H1 (cell line): ENCODE results near the gene AP2A2. TPM values are rescaled to one million over a fixed set of nuclear protein-coding genes. Genes with fewer than 3 reads are reported as not detected.

Source experiments
- CTCF ChIA-PET: fragments of 300-600 bp; sonication (Branson Sonifier 250); formaldehyde crosslinking; loops from one replicate; lab custom pipeline; 2021; ENCODE audit not compliant: partially characterized antibody; lab: Charles Lee
- POLR2A ChIA-PET: fragments of 300-600 bp; sonication (Branson Sonifier 250); formaldehyde crosslinking; loops from one replicate; lab custom pipeline; 2021; ENCODE audit warnings: inconsistent platforms; ENCODE audit not compliant: partially characterized antibody; lab: Charles Lee
- DNase-seq, 2 experiments: peaks; one replicate each; pipeline versions ENCODE4 v3.0.0 to v3.0.0-alpha.2; 2010 to 2022; ENCODE audit warnings: low spot score in 2 of 2, low read depth in 1 of 2, mixed read lengths in 1 of 2
- FAIRE-seq: peaks from 2 replicates; lab custom pipeline; 2011; peaks lifted over from hg19 to GRCh38; lab: Jason Lieb, UNC
- H2AFZ ChIP-seq: 2 replicates; pipeline ENCODE4 v1.8.1; 2012; ENCODE audit warnings: low read length, inconsistent platforms
- H2AK5ac ChIP-seq: 2 replicates; pipeline ENCODE4 v1.6.1; 2013; ENCODE audit warnings: low read depth, low read length
- H2BK120ac ChIP-seq: replicated peaks from 2 replicates; pipeline ENCODE3; 2013; ENCODE audit warnings: low read depth, low read length, inconsistent platforms
- H2BK12ac ChIP-seq: 2 replicates; pipeline ENCODE4 v1.6.1; 2013; ENCODE audit warnings: low read depth, low read length
- H2BK15ac ChIP-seq: 2 replicates; pipeline ENCODE4 v1.6.1; 2013; ENCODE audit warnings: low read length
- H2BK20ac ChIP-seq: 2 replicates; pipeline ENCODE4 v1.6.1; 2013; ENCODE audit warnings: low read length
- H2BK5ac ChIP-seq: 2 replicates; pipeline ENCODE4 v1.6.1; 2013; ENCODE audit warnings: low read depth, low read length
- H3K14ac ChIP-seq: 2 replicates; pipeline ENCODE4 v1.6.1; 2013; ENCODE audit warnings: inconsistent platforms; ENCODE audit not compliant: insufficient read length
- H3K18ac ChIP-seq: 2 replicates; pipeline ENCODE4 v1.6.1; 2013; ENCODE audit warnings: low read length; ENCODE audit errors: extremely low read depth
- H3K23ac ChIP-seq: 2 replicates; pipeline ENCODE4 v1.6.1; 2013; ENCODE audit warnings: inconsistent platforms; ENCODE audit not compliant: insufficient read length
- H3K23me2 ChIP-seq: 2 replicates; pipeline ENCODE4 v1.6.1; 2013; ENCODE audit warnings: low read depth, low read length
- H3K27ac ChIP-seq: 2 replicates; pipeline ENCODE4 v1.6.1; 2011; ENCODE audit warnings: low read depth, low read length, inconsistent platforms
- H3K27me3 ChIP-seq, 4 experiments: replicated peaks in 1 of 4; 1 replicate in 1 of 4; 2 replicates in 3 of 4; pipeline versions ENCODE4 v1.6.1 to v1.8.1; 2011 to 2013; ENCODE audit warnings: low read length in 3 of 4, mild to moderate bottlenecking in 3 of 4, inconsistent platforms in 2 of 4, mixed read lengths in 2 of 4, moderate library complexity in 1 of 4; ENCODE audit not compliant: control insufficient read depth in 3 of 4, insufficient read depth in 3 of 4; ENCODE audit errors: extremely low read depth in 1 of 4
- H3K36me3 ChIP-seq, 4 experiments: 2 replicates each; pipeline versions ENCODE4 v1.6.1 to v1.8.1; 2011 to 2013; ENCODE audit warnings: mild to moderate bottlenecking in 4 of 4, low read length in 3 of 4, moderate library complexity in 2 of 4, control low read depth in 1 of 4, inconsistent platforms in 1 of 4; ENCODE audit not compliant: insufficient read depth in 4 of 4, control insufficient read depth in 2 of 4
- H3K4ac ChIP-seq: replicated peaks from 2 replicates; pipeline ENCODE3; 2013; ENCODE audit warnings: low read length, low read depth, mixed read lengths, inconsistent platforms; ENCODE audit not compliant: insufficient read length
- H3K4me1 ChIP-seq, 4 experiments: replicated peaks in 1 of 4; 1 replicate in 1 of 4; 2 replicates in 3 of 4; pipeline versions ENCODE4 v1.6.1 to v1.8.1; 2011 to 2013; ENCODE audit warnings: low read length in 3 of 4, inconsistent platforms in 2 of 4, mixed read lengths in 1 of 4; ENCODE audit not compliant: insufficient read depth in 4 of 4, control insufficient read depth in 3 of 4
- H3K4me2 ChIP-seq, 2 experiments: 2 replicates each; pipeline versions ENCODE4 v1.6.1 to v1.8.1; 2011 to 2013; ENCODE audit warnings: low read depth in 2 of 2, low read length in 2 of 2, control low read depth in 1 of 2, inconsistent platforms in 1 of 2, mild to moderate bottlenecking in 1 of 2; ENCODE audit not compliant: insufficient read depth in 1 of 2
- H3K4me3 ChIP-seq, 4 experiments: fragments of 200-600, 300-600 bp in 1 of 4; sonication (generic), shearing (Covaris generic), sonication (Bioruptor Twin) in 1 of 4; 2 replicates each; pipeline versions ENCODE4 v1.5.1 to v1.8.1; 2011 to 2016; ENCODE audit warnings: low read length in 4 of 4, low read depth in 3 of 4, control low read depth in 2 of 4, inconsistent platforms in 2 of 4, mild to moderate bottlenecking in 2 of 4, mixed read lengths in 1 of 4, moderate library complexity in 1 of 4; ENCODE audit not compliant: insufficient read depth in 2 of 4; ENCODE audit errors: extremely low read depth in 1 of 4
- H3K56ac ChIP-seq: replicated peaks from 2 replicates; pipeline ENCODE3; 2013; ENCODE audit warnings: low read depth, mild to moderate bottlenecking, mixed read lengths, low read length, inconsistent platforms; ENCODE audit not compliant: insufficient read length
- H3K79me1 ChIP-seq: 2 replicates; pipeline ENCODE4 v1.6.1; 2013; ENCODE audit warnings: low read depth, low read length, control low read depth
- H3K79me2 ChIP-seq, 2 experiments: 2 replicates each; pipeline versions ENCODE4 v1.6.1 to v1.8.1; 2012 to 2013; ENCODE audit warnings: low read length in 2 of 2, mild to moderate bottlenecking in 2 of 2, inconsistent platforms in 1 of 2; ENCODE audit not compliant: insufficient read depth in 2 of 2, control insufficient read depth in 1 of 2
- H3K9ac ChIP-seq, 4 experiments: replicated peaks in 1 of 4; 1 replicate in 1 of 4; 2 replicates in 3 of 4; pipeline versions ENCODE4 v1.6.1 to v1.8.1; 2011 to 2013; ENCODE audit warnings: low read depth in 3 of 4, low read length in 3 of 4, control low read depth in 2 of 4, mild to moderate bottlenecking in 2 of 4, moderate library complexity in 2 of 4, inconsistent platforms in 1 of 4; ENCODE audit errors: extremely low read depth in 1 of 4
- H3K9me3 ChIP-seq, 2 experiments: 2 replicates each; pipeline versions ENCODE4 v1.6.1 to v1.8.1; 2012 to 2013; ENCODE audit warnings: mild to moderate bottlenecking in 2 of 2, moderate library complexity in 2 of 2, control low read depth in 1 of 2, inconsistent platforms in 1 of 2, low read depth in 1 of 2, low read length in 1 of 2, mixed read lengths in 1 of 2; ENCODE audit not compliant: insufficient read depth in 2 of 2
- H4K20me1 ChIP-seq, 2 experiments: replicated peaks in 1 of 2; 2 replicates each; pipeline versions ENCODE3 to v1.8.1; 2011 to 2013; ENCODE audit warnings: inconsistent platforms in 2 of 2, low read length in 2 of 2, mild to moderate bottlenecking in 1 of 2; ENCODE audit not compliant: insufficient read depth in 2 of 2, control insufficient read depth in 1 of 2
- H4K5ac ChIP-seq: 2 replicates; pipeline ENCODE4 v1.6.1; 2013; ENCODE audit warnings: low read length, low read depth, mixed read lengths, inconsistent platforms; ENCODE audit not compliant: insufficient read length
- H4K8ac ChIP-seq: 2 replicates; pipeline ENCODE4 v1.8.0; 2013; ENCODE audit warnings: mild to moderate bottlenecking, moderate library complexity, low read length, inconsistent platforms; ENCODE audit not compliant: insufficient read depth; ENCODE audit errors: extremely low read depth
- H4K91ac ChIP-seq: replicated peaks from 2 replicates; pipeline ENCODE3; 2013; ENCODE audit warnings: low read length, mixed read lengths, inconsistent platforms; ENCODE audit not compliant: insufficient read length
- CHD2 ChIP-seq: IDR thresholded peaks from 2 replicates; pipeline ENCODE4 v1.6.1; 2012; ENCODE audit warnings: low read length, improper control_type of control experiment
- E2F6 ChIP-seq: IDR thresholded peaks from 2 replicates; pipeline ENCODE4 v1.6.1; 2012; ENCODE audit warnings: inconsistent platforms
- TAF1 ChIP-seq: IDR thresholded peaks from 2 replicates; pipeline ENCODE4 v1.6.1; 2011; ENCODE audit warnings: mild to moderate bottlenecking, low read depth, low read length
- TEAD4 ChIP-seq: IDR thresholded peaks from 2 replicates; pipeline ENCODE4 v1.6.1; 2012; ENCODE audit warnings: low read depth, low read length, inconsistent platforms, mixed read lengths
- YY1 ChIP-seq: IDR thresholded peaks from 2 replicates; pipeline ENCODE4 v1.6.1; 2011; ENCODE audit warnings: low read depth, mild to moderate bottlenecking, low read length
- WGBS, 2 experiments: shearing (Covaris generic) in 1 of 2; methylation state at CpG; one replicate each; pipeline versions ENCODE4 v1.1.6 to v1.1.7; 2013 to 2015; ENCODE audit warnings: low lambda C conversion rate in 2 of 2, mixed read lengths in 2 of 2, inconsistent platforms in 1 of 2, low coverage in 1 of 2, missing lambda C conversion rate in 1 of 2; ENCODE audit not compliant: insufficient replicate concordance in 2 of 2, insufficient coverage in 1 of 2, insufficient read length in 1 of 2; ENCODE audit errors: extremely low coverage in 1 of 2, missing lambda C conversion rate in 1 of 2; 5-methylcytosine and 5-hydroxymethylcytosine counted together
- polyA plus RNA-seq, 7 experiments: library from polyadenylated mRNA; depleted of rRNA in 3 of 7; stranded (reverse) in 5 of 7; unstranded in 2 of 7; fragments of >200 nt in 5 of 7; fragments of 200-250 nt in 2 of 7; gene quantifications; 1 replicate in 5 of 7; 2 replicates in 1 of 7; 4 replicates in 1 of 7; pipeline versions ENCODE4 v1.2.1 to v1.2.3, GENCODE V29; 2011 to 2013; ENCODE audit warnings: missing spikeins in 2 of 7, mixed read lengths in 2 of 7
- total RNA-seq: library from RNA; stranded (reverse); fragmentation: NEBNext Ultra II Directional; extraction: Animal tissue kit (Norgen Biotek cat#: 25700); gene quantifications from 2 replicates; pipeline ENCODE4 v1.2.1, GENCODE V29; 2021

The AP2A2 gene
- total and polyA plus RNA-seq, 2 of the 8 experiments (the other 6 are each of a cell fraction or from before 2014, with no cell fraction given): 50.0 to 65.0 TPM

GRCh38 chr11:1012291-1012690, 86.6 kb downstream of the AP2A2 start:
- Histone ChIP-seq H3K14ac (no peak overlapping the region), H3K23me2 (peaks cover 5% of the 10 kb centered on the region; the same call in 1 of the 2 replicates), H2BK120ac (no peak overlapping the region), H3K4me3 (no peak overlapping the region), H2BK12ac (no peak overlapping the region), H3K9me3 (peaks cover 4 to 5% of the 10 kb centered on the region in 2 experiments; a peak in 2 of 4 replicates), H3K4me1 (no peaks in the 10 kb centered on the region), H4K20me1 (peaks cover 3 to 6% of the 10 kb centered on the region in 2 experiments), H4K8ac (no peak overlapping the region), H2BK15ac (no peak overlapping the region), H2AFZ (no peak overlapping the region), H3K36me3 (peaks cover 13 to 27% (median 22%) of the 10 kb centered on the region in 4 experiments)
- DNase-seq (no peak), FAIRE-seq (no peak)
- 96% methylated on average over 17 of the region's 17 CpGs; no CpG with 5 or more reads in 1 of the 2 experiments for WGBS, 2 experiments
- TF ChIP-seq CHD2 (no peak), TEAD4 (no peak), TAF1 (no peak), E2F6 (no peak), YY1 (no peak)
- TF ChIP-seq, all 59 proteins: peak for 0
- Histone ChIP-seq H3K27me3 (peaks cover 0 to 2% (median 0%) of the 10 kb centered on the region in 4 experiments; a peak in 1 of 7 replicates), H2AK5ac (no peak overlapping the region), H3K79me2 (no peaks in the 10 kb centered on the region), H4K5ac (no peak overlapping the region), H4K91ac (no peak overlapping the region), H3K9ac (no peak overlapping the region), H2BK20ac (no peak overlapping the region), H2BK5ac (no peak overlapping the region), H3K27ac (no peak overlapping the region), H3K56ac (no peak overlapping the region), H3K4ac (no peak overlapping the region), H3K79me1 (peaks cover 12% of the 10 kb centered on the region), H3K23ac (no peak overlapping the region), H3K4me2 (no peak overlapping the region), H3K18ac (no peak overlapping the region)
- POLR2A ChIA-PET: interaction anchor here (0.6 to 1.7 kb wide), 3 partner anchors 18 to 61 kb away, joined by 3 to 4 read pairs (median 4); partner anchors contain the start of gene MUC6
- CTCF ChIA-PET: interaction anchor here (0.9 to 1.5 kb wide), 3 partner anchors 36 to 142 kb away, joined by 3 to 4 read pairs (median 3); no protein-coding TSS in a partner anchor
